IPS DF 6.9 (cell line): ENCODE measurements around the gene ZNF652.

Source experiments
- DNase-seq: peaks from one replicate; pipeline ENCODE4 v3.0.0-alpha.2; 2013; ENCODE audit warnings: low read depth, low spot score
- H3K27ac ChIP-seq: one replicate; pipeline ENCODE4 v1.5.1; 2013; ENCODE audit warnings: low read length, control low read depth
- H3K27me3 ChIP-seq: 2 replicates; pipeline ENCODE4 v1.6.1; 2013; ENCODE audit warnings: mild to moderate bottlenecking, low read length; ENCODE audit not compliant: control insufficient read depth, insufficient read depth
- H3K36me3 ChIP-seq: 2 replicates; pipeline ENCODE4 v1.6.1; 2013; ENCODE audit warnings: low read length; ENCODE audit not compliant: control insufficient read depth, insufficient read depth
- H3K4me1 ChIP-seq: 2 replicates; pipeline ENCODE4 v1.6.1; 2013; ENCODE audit warnings: low read length; ENCODE audit not compliant: control insufficient read depth, insufficient read depth
- H3K4me3 ChIP-seq: 2 replicates; pipeline ENCODE4 v1.5.1; 2013; ENCODE audit warnings: mild to moderate bottlenecking, low read length
- H3K9me3 ChIP-seq: 2 replicates; pipeline ENCODE4 v1.6.1; 2013; ENCODE audit warnings: low read length, inconsistent platforms; ENCODE audit not compliant: control insufficient read depth, insufficient read depth
- whole genome bisulfite sequencing: extraction: QIAGEN DNeasy Blood & Tissue Kit; methylation state at CpG from one replicate; pipeline ENCODE4 v1.1.7; 2013; ENCODE audit warnings: mixed read lengths, missing lambda C conversion rate; ENCODE audit not compliant: insufficient read length, insufficient coverage; 5-methylcytosine and 5-hydroxymethylcytosine counted together

Gene ZNF652

GRCh38 chr17:49384951-49385350, 22.9 kb upstream of the ZNF652 start:
- Histone ChIP-seq H3K36me3 (no peaks in the 10 kb centered on the region), H3K27me3 (no peaks in the 10 kb centered on the region), H3K9me3 (no peaks in the 10 kb centered on the region), H3K4me1 (no peaks in the 10 kb centered on the region; the same call in 1 of the 2 replicates), H3K4me3 (no peak overlapping the region), H3K27ac (no peak overlapping the region)
- WGBS = no CpG with 5 or more reads among the region's 4 CpGs
- DNase-seq = no peak

- no peaks in the 10 kb centered on the region for H3K27me3 ChIP-seq
- no peaks in the 10 kb centered on the region for H3K9me3 ChIP-seq
- no peak for DNase-seq
- no peak overlapping the region for H3K4me3 ChIP-seq
- no peak overlapping the region for H3K27ac ChIP-seq
- H3K4me1 ChIP-seq = no peaks in the 10 kb centered on the region; the same call in 1 of the 2 replicates
- no CpG with 5 or more reads among the region's 10 CpGs for WGBS
- H3K36me3 ChIP-seq = no peaks in the 10 kb centered on the region
Measured at GRCh38 chr17:49383060-49383459, 21.0 kb upstream of the ZNF652 start.

- Histone ChIP-seq H3K27me3 (no peaks in the 10 kb centered on the region), H3K4me3 (no peak overlapping the region), H3K27ac (no peak overlapping the region), H3K36me3 (no peaks in the 10 kb centered on the region), H3K4me1 (no peaks in the 10 kb centered on the region; the same call in 1 of the 2 replicates), H3K9me3 (no peaks in the 10 kb centered on the region)
- DNase-seq = no peak
- no CpG with 5 or more reads among the region's 7 CpGs for WGBS
Measured at GRCh38 chr17:49382556-49382955, 20.5 kb upstream of the ZNF652 start.

- Histone ChIP-seq H3K4me3 (no peak overlapping the region), H3K4me1 (peaks cover 1% of the 10 kb centered on the region), H3K36me3 (no peaks in the 10 kb centered on the region), H3K9me3 (no peaks in the 10 kb centered on the region), H3K27ac (no peak overlapping the region), H3K27me3 (no peaks in the 10 kb centered on the region)
- WGBS = no CpG with 5 or more reads among the region's 5 CpGs
- no peak for DNase-seq
Measured at GRCh38 chr17:49381793-49382192, 19.7 kb upstream of the ZNF652 start.

DNA sequence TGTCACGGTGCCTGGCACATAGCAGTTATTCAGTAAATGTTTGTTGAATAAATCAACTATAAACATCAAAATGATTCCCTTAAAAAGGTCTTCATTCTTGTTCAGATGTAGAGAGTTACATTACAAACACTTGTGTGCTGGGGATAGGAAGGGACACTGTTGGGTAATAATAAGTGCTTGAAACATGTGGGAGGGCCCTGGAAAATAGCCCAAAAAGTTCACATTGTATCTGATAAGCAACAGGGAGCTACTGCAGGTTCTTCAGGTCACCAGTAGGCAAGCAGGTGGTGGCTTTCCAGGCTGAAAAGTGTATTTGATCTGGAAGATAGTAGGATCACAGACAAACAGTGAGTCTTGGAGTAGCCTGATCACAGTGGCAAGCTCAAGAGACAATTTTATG, 19.0 kb upstream of the ZNF652 start:
- no peak for DNase-seq
- no peak overlapping the region for H3K27ac ChIP-seq
- no peaks in the 10 kb centered on the region for H3K27me3 ChIP-seq
- no peaks in the 10 kb centered on the region for H3K36me3 ChIP-seq
- no CpG with 5 or more reads among the region's 1 CpG for WGBS
- H3K9me3 ChIP-seq = no peaks in the 10 kb centered on the region
- H3K4me3 ChIP-seq = no peak overlapping the region
- peaks cover 4% of the 10 kb centered on the region for H3K4me1 ChIP-seq

GRCh38 chr17:49379926-49380325, 17.9 kb upstream of the ZNF652 start:
- WGBS = no CpG with 5 or more reads among the region's 4 CpGs
- no peak overlapping the region for H3K27ac ChIP-seq
- H3K36me3 ChIP-seq = no peaks in the 10 kb centered on the region
- no peaks in the 10 kb centered on the region for H3K9me3 ChIP-seq
- H3K4me3 ChIP-seq = no peak overlapping the region
- H3K27me3 ChIP-seq = no peaks in the 10 kb centered on the region
- DNase-seq = no peak
- peaks cover 4% of the 10 kb centered on the region for H3K4me1 ChIP-seq

GRCh38 chr17:49378311-49378710, 16.3 kb upstream of the ZNF652 start:
- Histone ChIP-seq H3K27ac (no peak overlapping the region), H3K4me1 (peaks cover 4% of the 10 kb centered on the region), H3K36me3 (no peaks in the 10 kb centered on the region), H3K9me3 (no peaks in the 10 kb centered on the region), H3K4me3 (no peak overlapping the region), H3K27me3 (no peaks in the 10 kb centered on the region)
- no peak for DNase-seq
- WGBS = no CpG with 5 or more reads among the region's 5 CpGs

DNA sequence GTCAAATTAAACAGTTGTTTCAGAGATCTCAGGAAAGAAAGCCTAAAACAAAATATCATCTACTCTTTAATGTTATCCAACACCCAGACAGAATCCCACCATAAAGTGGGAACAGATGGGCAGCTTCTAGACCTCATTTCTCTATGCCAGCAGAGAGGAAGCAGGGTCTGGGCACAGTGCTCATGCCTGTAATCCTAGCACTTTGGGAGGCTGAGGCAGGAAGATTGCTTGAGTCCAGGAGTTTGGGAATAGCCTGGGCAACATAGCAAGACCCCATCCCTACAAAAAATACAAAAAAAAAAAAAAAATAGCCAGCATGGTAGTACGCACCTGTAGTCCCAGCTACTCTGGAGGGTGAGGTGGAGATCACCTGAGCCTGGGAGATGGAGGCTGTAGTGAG, 13.5 kb upstream of the ZNF652 start:
- Histone ChIP-seq H3K4me3 (no peak overlapping the region), H3K36me3 (no peaks in the 10 kb centered on the region), H3K9me3 (no peaks in the 10 kb centered on the region), H3K27me3 (no peaks in the 10 kb centered on the region), H3K4me1 (peaks cover 6% of the 10 kb centered on the region), H3K27ac (no peak overlapping the region)
- DNase-seq = no peak
- no CpG with 5 or more reads among the region's 1 CpG for WGBS

- Histone ChIP-seq H3K9me3 (no peaks in the 10 kb centered on the region), H3K4me3 (no peak overlapping the region), H3K27me3 (no peaks in the 10 kb centered on the region), H3K36me3 (no peaks in the 10 kb centered on the region), H3K4me1 (peaks cover 7% of the 10 kb centered on the region), H3K27ac (no peak overlapping the region)
- no CpG with 5 or more reads among the region's 6 CpGs for WGBS
- no peak for DNase-seq
Measured at GRCh38 chr17:49373115-49373514, 11.1 kb upstream of the ZNF652 start.

GRCh38 chr17:49372425-49372824, 10.4 kb upstream of the ZNF652 start:
- no CpG with 5 or more reads among the region's 7 CpGs for WGBS
- H3K4me3 ChIP-seq = no peak overlapping the region
- peaks cover 7% of the 10 kb centered on the region for H3K4me1 ChIP-seq
- H3K9me3 ChIP-seq = no peaks in the 10 kb centered on the region
- no peak for DNase-seq
- no peaks in the 10 kb centered on the region for H3K27me3 ChIP-seq
- no peak overlapping the region for H3K27ac ChIP-seq
- H3K36me3 ChIP-seq = no peaks in the 10 kb centered on the region

GRCh38 chr17:49370971-49371834, 9.2 kb upstream of the ZNF652 start:
- Histone ChIP-seq H3K9me3 (no peaks in the 10 kb centered on the region), H3K4me1 (0 out of 2 replicates have a peak, but pooled peaks cover 4% of the 10 kb centered on the region), H3K4me3 (no peak overlapping the region), H3K27ac (no peak overlapping the region), H3K27me3 (no peaks in the 10 kb centered on the region), H3K36me3 (no peaks in the 10 kb centered on the region)
- no CpG with 5 or more reads among the region's 13 CpGs for WGBS
- DNase-seq = peak; percentile 80
